SKM-1 (cell line): Measurements from ENCODE around the gene SRD5A1.
"Not testable (repeated sequence)": the region's sequence is repeated elsewhere in the genome, so short reads cannot be mapped to it uniquely, and the experiment has no call there.

Experiments used
- DNase-seq: peaks from one replicate; lab custom pipeline; 2025; ENCODE audit not compliant: unreplicated experiment; lab: John Stamatoyannopoulos, UW

SRD5A1 gene

GRCh38 chr5:6638236-6638635 is 5.0 kb downstream of the SRD5A1 start:
- no peak for DNase-seq

GRCh38 chr5:6642655-6643054 is 9.4 kb downstream of the SRD5A1 start:
- DNase-seq, result no peak

GRCh38 chr5:6644794-6645241 is 11.6 kb downstream of the SRD5A1 start:
- DNase-seq, result no peak

GRCh38 chr5:6645571-6646362 is 12.5 kb downstream of the SRD5A1 start:
- peak; percentile 29 for DNase-seq

- DNase-seq, result no peak
These were observed 15.9 kb downstream of the SRD5A1 start for GRCh38 chr5:6649186-6649585.

GRCh38 chr5:6649681-6650080 is 16.4 kb downstream of the SRD5A1 start:
- DNase-seq, result no peak

GRCh38 chr5:6652025-6652424 is 18.8 kb downstream of the SRD5A1 start:
- DNase-seq, result no peak

- DNase-seq, result no peak
These were observed 22.2 kb downstream of the SRD5A1 start for GRCh38 chr5:6655432-6655831.

GRCh38 chr5:6656680-6657079 is 23.4 kb downstream of the SRD5A1 start:
- no peak for DNase-seq

GRCh38 chr5:6659941-6660684 is 26.9 kb downstream of the SRD5A1 start:
- DNase-seq, result no peak

- no peak for DNase-seq
These were observed 27.4 kb downstream of the SRD5A1 start for GRCh38 chr5:6660688-6661087.

GRCh38 chr5:6666762-6667161 is 33.5 kb downstream of the SRD5A1 start:
- no peak for DNase-seq

- DNase-seq, result no peak
These were observed 34.4 kb downstream of the SRD5A1 start for GRCh38 chr5:6667648-6668047.

- DNase-seq, result not testable (repeated sequence)
These were observed 35.5 kb downstream of the SRD5A1 start for GRCh38 chr5:6668717-6669116.

GRCh38 chr5:6673031-6673430 is 39.8 kb downstream of the SRD5A1 start:
- no peak for DNase-seq

GRCh38 chr5:6673963-6674362 is 40.7 kb downstream of the SRD5A1 start:
- DNase-seq, result no peak

GRCh38 chr5:6674421-6674820 is 41.2 kb downstream of the SRD5A1 start:
- DNase-seq, result no peak

GRCh38 chr5:6674886-6675285 is 41.6 kb downstream of the SRD5A1 start:
- no peak for DNase-seq

- no peak for DNase-seq
These were observed 42.7 kb downstream of the SRD5A1 start for GRCh38 chr5:6675784-6676491.

- DNase-seq, result no peak
These were observed 43.5 kb downstream of the SRD5A1 start for GRCh38 chr5:6676702-6677101.

- DNase-seq, result no peak
These were observed 45.1 kb downstream of the SRD5A1 start for GRCh38 chr5:6678385-6678784.

- no peak for DNase-seq
These were observed 47.7 kb downstream of the SRD5A1 start for GRCh38 chr5:6680922-6681321.
